Measurements from ENCODE around the gene EFNA1.

DNA sequence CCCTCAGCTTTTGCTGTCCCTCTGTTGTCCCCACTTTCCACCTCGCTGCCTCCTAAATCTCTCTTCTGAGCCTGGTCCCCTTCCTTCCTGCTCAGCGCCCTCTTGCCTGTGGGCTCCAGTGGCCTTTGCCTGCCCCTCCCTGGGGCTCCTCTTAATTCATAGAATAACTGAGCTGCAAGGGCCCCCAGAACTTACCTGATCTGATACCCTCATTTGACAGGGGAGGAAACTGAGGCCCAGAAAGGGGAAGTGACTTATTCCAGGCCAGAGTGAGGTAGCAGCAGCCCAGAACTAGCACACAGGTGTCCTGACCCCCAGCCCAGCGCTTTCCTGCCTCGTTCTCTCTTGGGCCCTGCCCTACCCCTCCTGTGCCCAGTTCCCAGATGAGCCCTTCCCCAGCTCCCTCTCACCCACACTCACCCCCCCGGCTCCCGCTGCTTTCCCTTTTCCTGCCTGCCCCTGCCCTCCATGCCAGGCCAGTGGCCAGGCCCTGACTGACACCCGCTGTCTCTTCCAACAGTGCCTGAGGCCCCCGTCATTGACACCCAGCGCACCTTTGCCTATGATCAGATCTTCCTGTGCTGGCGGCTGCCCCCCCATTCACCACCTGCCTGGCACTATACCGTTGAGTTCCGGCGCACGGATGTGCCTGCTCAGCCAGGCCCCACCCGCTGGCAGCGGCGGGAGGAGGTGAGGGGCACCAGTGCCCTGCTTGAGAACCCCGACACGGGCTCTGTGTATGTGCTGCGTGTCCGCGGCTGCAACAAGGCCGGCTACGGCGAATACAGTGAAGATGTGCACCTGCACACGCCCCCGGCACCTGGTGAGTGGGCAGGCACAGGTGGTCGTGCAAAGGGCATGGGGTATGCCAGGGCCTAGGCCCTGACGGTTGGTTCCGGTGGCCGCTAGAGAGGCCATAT, 51.7 kb downstream of the EFNA1 start:
- TF ChIP-seq, protein P1, sequence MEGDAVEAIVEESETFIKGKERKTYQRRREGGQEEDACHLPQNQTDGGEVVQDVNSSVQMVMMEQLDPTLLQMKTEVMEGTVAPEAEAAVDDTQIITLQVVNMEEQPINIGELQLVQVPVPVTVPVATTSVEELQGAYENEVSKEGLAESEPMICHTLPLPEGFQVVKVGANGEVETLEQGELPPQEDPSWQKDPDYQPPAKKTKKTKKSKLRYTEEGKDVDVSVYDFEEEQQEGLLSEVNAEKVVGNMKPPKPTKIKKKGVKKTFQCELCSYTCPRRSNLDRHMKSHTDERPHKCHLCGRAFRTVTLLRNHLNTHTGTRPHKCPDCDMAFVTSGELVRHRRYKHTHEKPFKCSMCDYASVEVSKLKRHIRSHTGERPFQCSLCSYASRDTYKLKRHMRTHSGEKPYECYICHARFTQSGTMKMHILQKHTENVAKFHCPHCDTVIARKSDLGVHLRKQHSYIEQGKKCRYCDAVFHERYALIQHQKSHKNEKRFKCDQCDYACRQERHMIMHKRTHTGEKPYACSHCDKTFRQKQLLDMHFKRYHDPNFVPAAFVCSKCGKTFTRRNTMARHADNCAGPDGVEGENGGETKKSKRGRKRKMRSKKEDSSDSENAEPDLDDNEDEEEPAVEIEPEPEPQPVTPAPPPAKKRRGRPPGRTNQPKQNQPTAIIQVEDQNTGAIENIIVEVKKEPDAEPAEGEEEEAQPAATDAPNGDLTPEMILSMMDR (IDR thresholded peaks at IDR 0.05 in 2 of 3, conservative IDR thresholded peaks at IDR 0.05 in 1 of 3; ENCODE audit: borderline replicate concordance in 1 of 3, insufficient read depth in 1 of 3, low read depth in 2 of 3, low read length in 2 of 3), result no peak
- no peak for TF ChIP-seq MAX (IDR thresholded peaks at IDR 0.05)
- no peak for TF ChIP-seq ZBTB33 (IDR thresholded peaks at IDR 0.05; ENCODE audit: extremely low read depth, insufficient replicate concordance, low read length)
- no peak for TF ChIP-seq SP1 (IDR thresholded peaks at IDR 0.05; ENCODE audit: low read depth)
- TF ChIP-seq REST (IDR thresholded peaks at IDR 0.05; ENCODE audit: low read depth), result no peak

Data from HCT116 (cell line).